A204.1 (cell line): ENCODE measurements around the gene RPRM.
A peak's percentile ranks its signal among the peaks of the same experiment; 100 is the strongest.
"Not testable (repeated sequence)": the region's sequence is repeated elsewhere in the genome, so short reads cannot be mapped to it uniquely, and the experiment has no call there.

ENCODE experiments used
- FAIRE-seq: peaks from 2 replicates; lab custom pipeline; 2012; peaks lifted over from hg19 to GRCh38; lab: Jason Lieb, UNC

The RPRM gene

DNA sequence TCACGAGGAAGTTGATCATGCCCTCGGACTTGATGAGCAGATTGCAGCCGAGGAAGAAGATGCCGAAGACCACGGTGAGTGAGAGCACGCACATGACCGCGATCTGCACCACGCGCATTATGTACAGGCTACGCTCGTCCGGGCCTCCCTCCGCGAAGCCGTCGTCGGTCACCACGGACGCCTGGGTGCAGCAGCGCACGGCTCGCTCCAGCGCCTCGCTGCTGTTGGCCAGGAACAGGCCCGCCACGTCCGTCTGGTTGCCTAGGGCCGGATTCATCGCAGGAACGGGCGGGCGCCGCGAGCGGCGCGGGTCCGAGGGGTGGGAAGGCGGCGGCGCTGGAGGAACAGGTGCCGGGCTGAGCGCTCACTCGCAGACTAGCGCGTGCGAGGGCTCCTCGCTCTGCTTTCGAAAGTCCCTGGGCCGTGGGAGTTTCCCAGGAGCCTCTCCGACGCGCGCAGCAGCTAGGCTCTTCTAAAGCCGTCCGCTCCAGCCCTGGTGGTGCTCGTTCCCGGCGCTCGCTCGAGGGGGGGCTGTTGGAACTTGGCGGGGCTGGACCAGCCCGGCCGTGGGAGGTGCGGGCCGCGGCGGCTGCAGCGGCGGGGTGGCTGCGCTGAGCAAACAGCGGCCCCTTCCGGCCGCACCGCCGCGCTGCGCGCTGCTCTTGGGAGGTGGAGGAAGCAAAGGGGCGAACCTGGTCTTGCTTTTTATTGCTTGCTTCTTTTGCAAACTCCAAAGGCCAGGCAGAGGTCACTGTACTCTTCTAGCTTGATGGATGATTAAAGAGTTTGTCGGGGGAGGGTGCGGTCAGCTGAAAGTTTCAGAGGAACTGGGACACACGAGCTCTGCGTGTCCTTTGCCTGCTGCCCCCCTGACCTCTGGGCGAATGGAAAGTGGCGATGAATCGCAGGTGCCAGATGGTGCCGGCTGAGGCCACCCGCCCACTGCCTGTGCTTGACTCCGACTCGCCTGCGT lies at the start of gene RPRM:
TSS of gene RPRM (minus strand) at position 474 of the 973 bp plus-strand sequence. CDS start at position 277, 197 bp downstream.
- FAIRE-seq, result no peak

DNA sequence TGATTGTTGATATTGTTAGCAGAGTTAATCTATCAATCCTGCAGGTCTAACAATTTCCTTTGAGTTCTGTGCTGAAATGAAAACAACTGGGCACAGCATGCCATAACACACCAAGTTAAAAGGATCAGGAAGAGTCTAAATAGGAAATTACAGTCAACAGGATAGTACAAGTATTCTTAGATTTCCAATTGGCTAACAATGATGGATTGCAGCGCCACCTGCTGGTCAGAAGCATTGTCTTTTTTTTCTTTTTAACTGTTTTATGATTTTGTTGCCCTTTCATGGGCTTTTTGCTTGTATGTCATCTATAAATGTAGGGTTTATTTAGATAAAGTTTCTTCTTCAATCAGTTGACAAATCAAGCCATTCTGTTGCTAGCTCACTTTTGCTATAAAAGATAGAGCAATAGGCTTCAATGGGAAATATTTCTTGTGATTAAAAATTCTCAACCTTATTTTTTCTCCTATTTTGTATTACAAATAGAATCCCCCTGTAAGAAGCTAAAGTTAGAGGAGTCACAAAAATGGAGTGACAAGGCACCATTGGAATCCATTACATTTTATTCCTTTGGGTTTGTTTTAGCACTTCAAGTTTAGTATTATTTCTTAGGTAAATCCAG lies 40.8 kb upstream of the RPRM start:
- peak; percentile 92 for FAIRE-seq

DNA sequence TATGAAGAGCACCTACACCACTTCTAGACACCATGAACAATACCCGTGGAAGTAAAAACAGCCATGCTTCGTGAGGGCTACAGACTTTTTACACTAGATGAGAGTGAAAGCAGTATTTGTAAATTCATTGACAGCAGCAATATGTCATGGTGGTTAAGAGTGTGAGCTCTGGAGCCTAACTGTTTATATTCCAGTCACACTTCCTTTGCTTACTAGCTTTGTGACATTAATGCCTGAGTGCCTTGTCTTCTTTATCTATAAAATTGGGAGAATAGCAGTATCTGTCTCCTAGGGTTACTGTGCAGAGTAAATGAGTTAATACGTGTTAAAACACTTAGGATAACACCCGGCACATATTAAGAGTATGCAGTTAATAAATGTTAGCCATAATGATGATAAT lies 33.8 kb upstream of the RPRM start:
- no peak for FAIRE-seq

DNA sequence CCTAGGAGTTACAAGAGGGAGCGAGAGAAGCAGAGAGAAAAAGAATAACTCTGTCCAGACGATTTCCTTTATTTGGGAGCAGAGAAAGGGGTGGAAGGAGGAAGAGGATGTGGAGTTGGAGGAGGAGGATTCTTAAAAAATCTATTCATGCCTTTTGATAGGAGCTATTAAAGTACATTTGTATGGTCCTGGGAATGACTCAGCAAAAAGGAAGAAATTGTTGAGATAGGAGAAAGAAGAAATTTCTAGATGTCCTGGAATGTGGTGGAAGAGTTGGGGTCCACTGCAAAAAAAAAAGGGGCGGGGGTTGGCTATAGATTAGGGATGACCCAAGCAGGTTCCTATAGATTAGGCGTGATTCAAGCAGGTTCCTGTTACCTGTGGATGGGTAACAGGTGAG lies 32.4 kb upstream of the RPRM start:
- FAIRE-seq, result no peak

DNA sequence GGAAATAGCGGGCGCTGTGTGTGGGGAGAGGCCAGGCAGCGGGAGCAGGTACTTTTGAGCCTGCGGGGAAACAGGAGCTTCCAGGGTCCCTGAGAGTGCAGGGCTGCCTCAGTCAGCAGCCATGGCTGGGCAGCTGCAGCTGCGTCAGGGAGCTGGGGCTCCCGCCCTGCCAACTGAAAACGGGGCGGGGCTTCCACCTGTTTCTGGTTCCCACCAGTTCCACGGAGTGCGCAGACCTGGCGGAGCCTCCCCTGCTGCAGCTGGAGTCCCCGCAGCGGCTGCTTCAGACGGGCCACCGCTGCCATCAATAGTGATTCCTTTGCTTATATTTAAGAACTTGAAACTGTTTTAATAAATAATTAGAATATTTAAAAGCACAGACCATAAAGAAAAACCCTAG lies 30.6 kb upstream of the RPRM start:
- FAIRE-seq, result no peak

DNA sequence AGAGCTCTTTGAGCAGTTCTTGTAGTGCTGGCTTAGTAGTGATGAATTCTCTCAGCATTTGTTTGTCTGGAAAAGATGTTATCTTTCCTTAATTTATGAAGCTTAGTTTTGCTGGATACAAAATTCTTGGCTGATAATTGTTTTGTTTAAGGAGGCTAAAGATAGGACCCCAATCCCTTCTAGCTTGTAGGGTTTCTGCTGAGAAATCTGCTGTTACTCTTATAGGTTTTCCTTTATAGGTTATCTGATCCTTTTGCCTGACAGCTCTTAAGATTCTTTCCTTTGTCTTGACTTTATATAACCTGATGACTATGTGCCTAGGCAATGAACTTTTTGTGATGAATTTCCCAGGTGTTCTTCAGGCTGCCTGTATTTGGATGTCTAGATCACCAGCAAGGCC lies 27.9 kb upstream of the RPRM start:
- FAIRE-seq, result not testable (repeated sequence)

DNA sequence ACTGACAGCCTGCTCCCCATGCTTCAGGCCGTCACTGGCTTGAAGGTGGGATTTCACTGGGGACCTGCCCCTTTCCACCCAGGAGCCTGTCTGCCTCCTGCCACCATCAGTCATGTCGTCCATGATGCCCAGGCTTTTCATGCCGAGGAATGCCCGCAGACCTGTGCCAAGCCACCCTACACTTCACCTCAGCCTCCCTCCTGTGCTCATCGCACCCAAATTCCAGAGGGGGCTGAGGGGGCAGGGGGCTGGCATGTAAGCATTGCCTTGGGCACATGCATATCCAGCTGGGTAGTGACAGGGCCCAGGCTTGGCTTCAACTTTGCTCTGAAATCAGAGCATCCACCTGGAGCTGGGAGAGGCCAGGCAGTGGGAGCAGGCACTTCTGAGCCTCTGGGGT lies 20.9 kb upstream of the RPRM start:
- no peak for FAIRE-seq

DNA sequence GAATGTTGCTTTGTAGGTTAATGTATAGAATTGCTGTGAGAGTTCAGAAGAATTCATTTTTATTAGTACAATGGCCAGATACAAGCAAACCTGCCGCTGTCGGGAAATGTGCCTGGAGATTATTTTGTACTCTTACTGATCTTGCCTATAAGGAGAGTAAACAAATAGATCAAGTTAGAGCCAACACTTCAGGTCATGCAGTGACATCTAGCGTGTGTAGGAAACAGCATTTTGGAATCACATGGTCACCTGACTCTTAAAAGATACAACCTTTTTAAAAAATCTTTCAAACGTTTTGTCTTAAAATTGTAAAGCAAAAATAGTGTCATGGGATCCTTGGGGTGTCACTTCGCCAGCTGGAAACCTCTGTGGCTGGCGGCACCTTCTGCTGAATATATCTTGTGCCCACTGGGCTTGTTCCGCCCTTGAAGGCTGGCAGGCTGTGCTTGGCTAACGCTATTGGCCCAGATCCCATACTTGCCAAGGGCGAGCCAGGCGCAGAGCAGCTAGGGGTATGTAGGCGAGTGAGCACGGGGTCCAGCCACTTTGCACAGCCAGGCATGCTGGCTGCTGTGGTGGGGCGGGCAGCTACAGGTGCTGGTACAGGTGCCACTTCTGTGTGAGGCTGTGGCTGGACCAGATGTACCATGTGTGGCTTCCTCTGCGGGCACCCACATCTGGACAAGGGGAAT lies 19.5 kb upstream of the RPRM start:
- FAIRE-seq, result no peak

DNA sequence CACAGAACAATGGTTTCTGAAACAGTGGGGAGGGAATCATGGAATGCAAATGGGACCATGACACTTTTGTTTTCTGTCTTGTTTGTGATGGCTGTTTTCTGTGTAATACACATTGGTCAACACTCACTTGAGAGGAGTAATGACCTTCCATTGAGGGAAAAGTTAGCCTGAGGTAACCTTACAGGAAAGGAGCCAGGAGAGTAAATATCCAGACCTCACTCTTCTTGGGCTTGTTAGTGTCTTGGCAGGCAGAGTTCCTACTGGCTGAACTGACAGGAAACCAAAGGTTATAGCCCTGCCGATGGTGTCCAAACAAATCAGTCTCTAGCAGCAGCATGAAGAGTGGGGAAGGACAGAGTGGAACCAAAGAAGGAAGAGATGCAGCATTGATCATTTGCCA lies 17.2 kb upstream of the RPRM start:
- FAIRE-seq, result no peak

DNA sequence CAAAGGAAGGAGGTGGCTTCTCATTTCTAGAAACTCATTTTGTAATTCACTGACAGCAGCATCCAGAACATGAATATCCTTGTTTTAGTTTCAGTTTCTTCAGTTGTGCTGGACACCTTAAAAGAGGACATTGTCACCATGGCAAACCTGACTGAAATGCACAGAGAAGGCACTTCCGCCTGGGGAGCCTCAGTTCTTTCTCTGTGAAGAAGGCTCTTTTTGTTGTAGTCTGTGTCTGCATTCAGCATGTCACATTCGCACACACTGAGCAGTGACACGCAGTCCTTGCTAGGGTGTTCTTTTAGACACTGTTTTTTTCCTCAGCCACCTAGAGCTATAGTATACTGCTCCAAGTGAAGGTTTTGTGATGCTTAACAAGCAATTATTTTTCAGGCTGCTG lies 9.5 kb upstream of the RPRM start:
- no peak for FAIRE-seq

DNA sequence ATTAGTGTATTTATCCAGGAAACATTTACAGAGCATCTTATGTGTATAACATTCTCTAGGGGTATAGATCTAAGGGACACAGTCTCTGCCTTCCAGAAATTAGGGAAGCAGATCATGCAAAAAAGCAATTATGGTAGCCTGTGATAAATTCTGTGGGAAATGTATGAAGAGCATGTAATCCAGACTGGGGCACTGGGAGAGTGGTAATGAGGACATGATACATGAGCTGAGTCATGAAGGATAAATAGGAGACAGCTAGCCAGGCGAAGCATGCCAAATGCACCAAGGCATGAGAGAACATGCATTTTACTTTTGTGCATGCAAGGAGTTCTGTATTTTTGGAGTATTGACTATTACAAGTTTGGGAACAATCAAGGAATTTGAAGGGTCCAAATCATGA lies 8.9 kb upstream of the RPRM start:
- no peak for FAIRE-seq

DNA sequence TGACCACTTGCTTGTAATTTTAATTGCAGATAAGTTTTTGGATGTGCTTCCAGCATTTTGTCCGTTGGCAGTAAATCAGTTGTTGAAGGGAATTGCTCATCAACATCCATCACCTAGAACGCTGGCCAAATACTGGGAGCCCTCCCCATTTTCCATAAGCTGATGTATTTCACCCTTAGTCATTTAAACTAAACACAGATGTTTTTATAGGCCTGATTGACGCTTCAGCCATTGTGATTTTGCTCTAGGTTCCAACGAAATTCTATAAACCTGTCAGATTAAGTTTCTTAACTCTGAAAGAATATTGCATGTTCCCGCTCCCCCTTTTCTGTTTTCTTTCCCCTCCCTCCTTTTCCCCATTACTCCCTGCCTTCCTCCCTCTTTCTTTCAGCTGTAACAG lies 1.0 kb upstream of the RPRM start:
- FAIRE-seq, result no peak

DNA sequence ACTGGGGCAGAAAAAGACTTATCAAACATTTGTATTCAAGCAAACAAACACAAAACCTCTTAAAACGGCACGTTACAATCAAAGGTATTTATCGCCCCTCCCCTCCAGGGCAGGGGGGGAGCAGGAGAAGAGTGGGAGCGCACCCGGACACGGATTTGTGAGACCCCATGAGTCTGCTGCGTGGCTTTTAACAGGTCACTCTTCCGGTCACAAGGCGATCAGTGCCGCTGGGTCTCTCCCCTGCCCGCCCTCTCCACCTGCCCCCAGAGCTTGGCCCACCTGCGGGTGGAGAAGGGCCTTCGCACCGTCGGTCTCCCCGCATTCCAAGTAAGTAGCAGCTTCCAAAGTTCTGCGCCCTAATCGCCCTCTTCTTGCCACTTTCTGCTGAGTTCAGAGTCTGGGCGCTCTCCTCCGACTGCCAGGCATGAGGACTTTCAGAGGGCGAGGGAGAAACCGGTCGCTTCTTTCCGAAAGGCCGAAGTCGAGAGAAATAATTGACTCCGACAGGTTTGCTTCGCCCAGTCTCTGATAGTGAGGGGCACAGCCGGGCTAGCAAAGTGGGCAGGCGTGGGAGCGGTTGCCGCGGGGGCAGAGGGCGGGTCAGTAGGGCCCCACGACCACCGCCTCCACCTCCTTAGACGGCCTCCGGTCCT lies 800 bp downstream of the RPRM start:
- FAIRE-seq, result no peak

DNA sequence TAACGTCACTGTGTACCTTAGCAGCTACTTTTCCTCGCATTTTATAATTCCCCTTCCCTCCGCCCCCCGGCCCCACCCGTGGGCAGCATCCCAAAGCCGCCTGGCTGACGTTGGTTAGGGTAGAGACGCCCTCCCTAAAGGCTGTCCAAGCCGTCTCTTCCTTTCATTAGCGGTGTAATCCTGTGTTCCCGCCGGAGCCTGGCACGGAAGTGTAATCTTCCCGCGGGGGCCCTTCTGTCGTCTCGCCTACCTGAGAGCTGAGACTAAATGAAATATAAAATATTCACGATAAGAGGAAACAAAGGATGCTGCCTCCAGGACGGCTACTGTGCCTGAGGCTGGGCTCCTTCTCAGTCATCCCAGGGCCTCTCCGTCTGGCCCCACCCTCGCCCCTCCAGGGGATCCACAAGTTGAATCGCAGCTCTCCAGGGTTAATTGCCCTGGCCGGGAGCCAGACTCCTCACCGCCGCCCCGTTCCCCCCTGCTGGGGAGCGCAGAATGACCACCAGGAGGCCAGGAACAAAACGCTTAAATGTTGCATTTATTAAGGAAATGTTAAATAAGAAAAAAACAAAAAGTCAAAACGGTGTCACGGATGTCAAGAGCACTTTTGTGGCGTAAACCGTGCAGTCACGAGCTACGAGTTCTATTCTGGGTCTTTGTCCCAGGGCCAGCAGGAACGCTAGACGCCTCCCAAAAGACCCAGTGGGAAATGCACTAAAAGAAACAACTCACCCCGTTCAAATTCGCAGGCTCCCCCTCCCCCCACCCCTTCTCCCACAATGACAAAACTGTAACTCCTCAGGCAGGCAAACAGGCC lies 1.5 kb downstream of the RPRM start:
- no peak for FAIRE-seq

DNA sequence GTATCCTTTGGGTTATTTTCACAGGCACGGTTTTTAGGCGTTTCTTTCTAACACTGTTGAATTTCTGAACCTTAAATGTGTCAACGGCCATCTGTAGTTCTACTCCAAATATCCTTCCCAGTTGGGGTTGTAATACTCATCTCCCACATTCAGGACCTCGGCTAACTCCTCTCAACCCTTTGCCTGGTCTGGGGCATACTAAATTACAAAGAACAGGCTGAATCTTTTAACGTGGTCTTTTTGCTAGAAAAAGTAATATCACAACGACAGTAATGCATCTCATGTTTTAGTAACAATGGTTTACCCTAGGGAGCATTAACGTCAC lies 2.1 kb downstream of the RPRM start:
- no peak for FAIRE-seq

DNA sequence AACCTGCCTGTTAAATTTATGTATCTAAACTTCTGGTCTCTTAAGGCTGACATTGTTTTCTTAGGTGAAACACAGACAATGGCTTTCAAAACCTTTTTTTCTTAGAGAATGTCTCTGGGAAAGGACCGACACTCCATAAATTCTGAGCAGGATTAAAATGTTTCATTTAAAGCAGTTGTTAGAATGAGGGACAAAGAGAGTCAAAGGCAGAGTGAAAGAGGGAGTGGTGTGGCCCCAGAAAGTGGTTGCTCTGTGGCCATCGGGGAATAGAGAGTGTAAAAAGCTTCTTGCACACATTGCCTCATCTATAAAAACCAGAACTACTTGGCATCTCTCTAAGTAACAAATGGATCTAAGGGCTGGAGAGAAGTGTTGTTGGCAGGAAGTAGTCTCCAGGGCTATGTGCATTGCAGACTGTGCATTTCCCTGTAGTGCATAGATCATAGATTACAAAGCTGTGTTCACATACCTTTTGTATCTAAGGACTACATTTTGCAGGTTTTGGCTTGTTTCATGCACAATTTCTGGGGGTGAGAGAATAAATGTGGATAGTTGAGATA lies 3.6 kb downstream of the RPRM start:
- FAIRE-seq, result no peak

DNA sequence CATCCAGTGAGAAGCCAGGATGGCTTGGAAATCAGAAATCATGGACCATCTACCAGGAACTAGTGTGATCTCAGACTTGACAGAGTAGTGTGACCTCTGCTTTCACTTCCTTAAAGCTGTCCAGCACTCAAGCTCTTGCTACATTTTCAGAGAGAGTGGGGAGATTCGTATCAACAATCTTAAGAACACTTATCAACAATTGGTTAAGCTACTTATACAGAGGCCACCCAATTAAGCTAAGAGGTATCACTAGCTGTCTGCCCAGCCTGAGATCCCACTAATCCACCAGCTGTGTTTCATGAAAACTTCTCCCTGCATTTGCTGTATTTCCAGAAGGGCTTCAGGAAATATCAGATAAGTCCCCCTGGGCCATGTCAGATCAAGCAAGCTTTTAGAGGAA lies 4.2 kb downstream of the RPRM start:
- no peak for FAIRE-seq

DNA sequence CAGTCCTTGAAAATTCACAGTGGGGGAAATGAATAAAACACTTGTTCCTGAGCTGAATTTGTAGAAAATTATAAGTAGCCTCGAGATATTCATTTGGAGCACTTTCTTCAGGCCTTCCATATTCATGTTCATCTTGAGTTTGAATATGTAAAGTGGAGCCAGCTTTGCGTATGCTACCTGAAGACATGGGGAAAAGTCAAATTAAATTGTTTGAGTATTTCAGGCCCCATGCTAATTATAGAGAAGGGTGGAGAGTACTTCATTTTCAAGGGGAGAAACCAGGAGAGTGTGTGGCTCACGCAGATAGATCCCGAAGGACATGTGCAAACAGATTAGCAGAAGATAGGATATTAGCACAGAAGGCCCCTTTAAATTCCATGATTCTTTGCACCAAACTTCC lies 7.7 kb downstream of the RPRM start:
- FAIRE-seq, result no peak

DNA sequence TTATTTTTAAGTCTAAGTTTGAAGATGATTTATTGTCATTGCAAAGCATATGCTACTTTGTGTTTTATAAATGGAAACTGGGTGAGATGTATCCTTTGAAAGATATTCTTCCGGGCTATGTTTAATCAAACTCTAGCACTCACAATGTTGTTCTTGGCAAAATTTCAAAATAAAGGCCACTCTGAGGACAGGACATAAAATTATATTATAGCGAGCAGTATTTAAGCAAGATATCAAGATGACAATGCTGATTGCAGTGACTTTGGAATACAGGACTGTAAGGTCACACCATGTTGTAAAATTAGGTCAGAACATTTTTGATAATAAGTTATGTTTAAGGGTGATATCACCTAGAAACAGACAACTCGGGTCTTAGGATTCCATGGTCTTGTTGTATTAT lies 14.2 kb downstream of the RPRM start:
- no peak for FAIRE-seq

DNA sequence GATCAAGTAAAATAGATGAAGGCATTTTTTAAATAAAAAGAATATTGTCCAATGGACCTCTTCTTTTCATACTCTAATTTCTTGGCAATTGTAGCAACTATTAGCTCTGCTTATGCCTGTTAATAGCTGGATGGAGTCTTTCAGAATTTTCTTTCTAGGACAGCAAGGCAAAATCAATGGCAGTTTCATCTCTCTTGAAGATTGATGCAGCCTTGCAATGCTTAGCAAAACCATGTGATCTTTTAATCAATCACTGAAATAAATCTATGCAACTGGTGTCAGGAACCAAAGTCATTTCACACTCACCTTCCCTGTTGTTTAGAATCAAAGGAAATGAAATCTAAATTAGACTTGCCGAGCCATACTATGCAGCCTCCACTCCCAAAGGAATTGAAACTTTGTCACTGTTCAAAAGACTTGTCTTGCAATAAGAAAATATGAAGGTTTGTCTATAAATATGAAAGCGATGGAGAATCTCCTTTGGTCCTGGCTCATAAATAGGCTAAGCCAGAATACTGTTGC lies 16.2 kb downstream of the RPRM start:
- no peak for FAIRE-seq

DNA sequence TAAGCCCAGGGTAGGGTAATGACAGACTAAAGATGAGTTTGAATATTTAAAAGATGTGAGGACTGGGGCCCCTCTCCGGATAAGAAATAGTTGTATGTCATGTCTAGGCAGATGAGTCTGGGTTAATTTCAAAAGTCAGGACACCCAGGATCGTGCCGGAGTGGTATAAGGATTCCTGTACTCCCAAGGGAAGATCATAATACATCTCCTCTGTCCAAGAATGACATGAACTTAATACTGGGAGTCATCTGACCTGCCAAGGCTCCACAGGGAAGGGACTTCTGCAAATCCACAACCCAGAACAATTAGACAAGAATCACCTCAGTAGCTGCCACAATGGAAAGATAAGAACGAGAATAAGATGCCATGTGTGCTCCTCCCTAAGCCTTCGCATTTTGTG lies 17.1 kb downstream of the RPRM start:
- FAIRE-seq, result no peak
